GM21515 (cell line): Measurements from ENCODE around the gene NDUFB7.
"Not testable (repeated sequence)": the region's sequence is repeated elsewhere in the genome, so short reads cannot be mapped to it uniquely, and the experiment has no call there.

Experiments
- ATAC-seq: cut with Tn5 transposase; IDR thresholded peaks from one replicate; pipeline ENCODE4 v1.9.1; 2021; ENCODE audit not compliant: unreplicated experiment

Gene NDUFB7

DNA sequence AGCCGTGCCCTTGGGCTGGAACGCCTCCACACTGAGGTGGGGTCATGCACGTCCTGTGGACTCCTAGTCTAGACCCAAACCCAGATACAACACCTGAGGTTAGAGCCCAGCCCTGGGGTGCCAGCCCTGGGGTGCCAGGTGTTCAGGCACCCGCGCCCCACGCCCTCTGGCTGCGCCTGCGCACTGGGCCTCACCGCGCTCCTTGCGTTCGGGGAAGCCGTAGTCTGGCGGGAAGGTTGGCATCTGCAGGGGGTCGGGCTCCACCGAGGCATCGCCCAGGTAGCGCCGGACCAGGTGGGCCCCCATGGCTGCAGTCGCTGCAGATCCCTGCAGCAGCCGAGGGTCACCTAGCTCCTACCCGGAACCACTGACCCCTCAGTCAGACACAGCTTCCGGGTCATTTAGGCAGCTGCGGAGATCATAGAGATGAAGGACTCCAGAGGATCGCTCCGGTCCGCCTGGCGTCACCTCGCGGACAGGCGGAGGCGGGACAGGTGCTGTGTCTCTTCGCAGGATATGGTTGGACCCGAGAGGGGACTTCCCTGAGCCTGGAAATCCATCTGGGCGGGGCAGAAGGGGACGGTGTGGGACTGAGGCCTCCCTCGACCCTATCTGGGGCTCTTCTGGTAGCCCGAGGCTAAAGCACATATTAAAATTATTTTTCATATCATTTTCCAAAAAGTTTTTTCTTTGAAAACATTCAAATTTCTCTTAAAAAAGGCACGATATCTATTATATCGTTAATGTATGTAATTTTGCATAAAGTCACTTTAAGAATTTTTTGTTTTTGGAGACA is at the start of gene NDUFB7:
NDUFB7 (minus strand) TSS at position 372 of the 796 bp plus-strand sequence; CDS start at position 306, 66 bp downstream.
- ATAC-seq = peak; percentile 78

DNA sequence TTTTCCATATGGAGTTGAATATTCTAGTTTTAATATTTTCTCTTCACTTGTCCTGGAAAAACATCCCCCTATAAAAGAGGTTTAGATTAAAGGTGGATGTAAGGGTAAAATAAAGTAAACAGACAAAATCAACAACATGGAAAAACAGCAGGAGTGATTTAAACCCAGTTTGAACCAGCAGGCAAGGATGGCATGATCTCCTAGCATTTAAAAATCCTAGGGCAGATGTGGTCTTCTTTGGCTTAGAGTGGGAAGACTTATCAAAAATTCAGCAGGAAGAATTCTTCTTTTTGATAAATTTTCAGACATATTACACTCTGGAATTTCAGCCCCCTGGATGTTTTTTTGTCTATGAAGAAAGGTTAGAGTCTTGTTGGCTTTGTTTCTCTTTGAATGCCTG is 47.5 kb upstream of the NDUFB7 start:
- no peak for ATAC-seq

GRCh38 chr19:14616407-14616806 is 44.5 kb upstream of the NDUFB7 start:
- no peak for ATAC-seq

- ATAC-seq = no peak
These were observed 43.8 kb upstream of the NDUFB7 start for GRCh38 chr19:14615623-14616022.

DNA sequence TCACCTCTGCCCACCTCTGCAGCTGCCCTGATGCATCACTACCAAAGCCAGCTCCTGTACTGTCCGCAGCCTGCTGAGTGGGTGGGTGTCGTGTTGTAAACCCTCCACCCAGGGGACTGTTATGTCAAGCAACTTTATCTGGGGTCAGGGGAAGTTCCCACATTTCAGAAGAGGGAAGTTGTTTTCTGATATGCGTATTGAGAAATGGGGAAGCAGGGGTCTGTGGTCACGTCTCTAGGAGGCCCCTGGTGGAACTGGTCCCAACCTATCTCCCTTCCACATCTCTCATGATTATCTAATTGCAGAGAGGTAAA is 42.2 kb upstream of the NDUFB7 start:
- ATAC-seq = no peak

DNA sequence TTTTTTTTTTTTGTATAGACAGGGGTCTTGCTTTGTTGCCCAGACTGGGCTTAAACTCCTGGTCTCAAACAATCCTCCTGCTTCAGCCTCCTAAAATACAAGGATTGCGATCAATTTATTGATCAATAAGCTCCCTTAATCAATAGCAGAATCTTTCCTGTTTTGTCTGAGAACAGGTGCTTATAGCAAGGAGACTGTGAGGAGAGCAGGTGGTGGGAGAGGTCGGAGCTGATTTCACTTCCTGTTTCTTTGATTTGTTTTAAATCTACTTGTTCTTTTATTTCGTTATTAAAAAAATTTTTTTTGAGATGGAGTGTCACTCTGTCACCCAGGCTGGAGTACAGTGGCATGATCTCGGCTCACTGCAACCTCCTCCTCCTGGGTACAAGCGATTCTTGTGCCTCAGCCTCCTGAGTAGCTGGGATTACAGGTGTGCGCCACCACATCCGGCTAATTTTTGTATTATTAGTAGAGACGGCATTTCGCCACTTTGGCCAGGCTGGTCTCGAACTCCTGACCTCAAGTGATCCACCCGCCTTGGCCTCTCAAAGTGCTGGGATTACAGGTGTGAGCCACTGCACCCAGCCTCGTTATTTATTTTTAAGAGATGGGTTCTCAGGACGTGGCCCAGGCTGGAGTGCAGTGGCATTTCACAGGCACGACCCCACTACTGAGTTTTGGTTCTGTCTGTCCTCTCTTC is 41.7 kb upstream of the NDUFB7 start:
- not testable (repeated sequence) for ATAC-seq

- no peak for ATAC-seq
These were observed 40.8 kb upstream of the NDUFB7 start for GRCh38 chr19:14612657-14613056.

DNA sequence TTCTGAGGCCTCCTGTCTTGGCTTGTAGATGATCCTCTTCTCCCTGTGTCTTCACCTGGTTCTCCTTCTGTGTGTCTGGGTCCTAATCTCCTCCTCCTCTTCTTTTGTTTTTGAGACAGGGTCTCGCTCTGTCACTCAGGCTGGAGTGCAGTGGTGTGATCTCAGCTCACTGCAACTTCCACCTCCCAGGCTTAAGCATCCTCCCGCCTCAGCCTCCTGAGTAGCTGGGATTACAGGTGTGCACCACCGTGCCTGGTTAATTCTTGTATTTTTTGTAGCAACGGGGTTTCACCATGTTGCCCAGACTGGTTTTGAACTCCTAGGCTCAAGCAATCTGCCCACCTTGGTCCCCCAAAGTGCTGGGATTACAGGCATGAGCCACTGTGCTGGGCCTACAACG is 40.4 kb upstream of the NDUFB7 start:
- not testable (repeated sequence) for ATAC-seq

- ATAC-seq = no peak
These were observed 39.2 kb upstream of the NDUFB7 start for GRCh38 chr19:14611051-14611450.

DNA sequence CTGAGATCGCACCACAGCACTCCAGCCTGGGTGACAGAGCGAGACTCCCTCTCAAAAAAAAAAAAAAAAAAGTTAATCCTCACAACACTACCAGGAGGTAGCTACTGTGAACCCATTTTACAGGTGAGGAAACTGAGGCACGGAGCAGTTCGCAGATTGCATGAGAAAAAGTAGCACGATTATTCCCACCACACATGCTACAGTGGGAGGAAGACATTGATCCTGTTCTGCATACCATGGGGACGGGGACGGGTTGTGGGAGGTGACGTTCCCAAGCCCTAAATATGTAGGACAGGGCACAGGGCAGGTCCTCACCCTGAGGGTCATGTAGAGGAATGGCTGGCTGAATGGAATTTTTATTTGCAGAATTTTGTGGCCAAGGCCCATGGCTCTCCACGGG is 34.8 kb upstream of the NDUFB7 start:
- ATAC-seq = no peak

DNA sequence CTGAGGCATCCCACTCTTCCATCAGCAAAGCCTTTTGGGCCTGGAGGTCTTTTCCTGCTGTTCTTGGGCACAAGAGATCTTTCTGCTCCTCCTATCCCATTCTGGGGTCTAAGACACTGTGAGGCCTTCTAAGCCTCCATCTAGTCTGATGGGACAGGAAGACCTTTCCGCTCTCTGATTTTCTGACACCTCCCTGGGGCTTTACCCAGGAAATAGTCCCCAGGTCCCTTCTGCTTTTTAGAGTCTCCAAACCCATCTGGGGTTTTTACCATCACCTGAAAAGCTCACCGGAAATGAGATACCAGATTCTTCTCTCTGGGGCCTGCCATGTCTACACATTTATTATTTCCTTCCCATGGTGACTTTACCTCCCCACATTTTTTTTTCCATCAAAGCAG is 32.1 kb upstream of the NDUFB7 start:
- ATAC-seq = peak; percentile 61

GRCh38 chr19:14599548-14600147 is 27.8 kb upstream of the NDUFB7 start:
- ATAC-seq = no peak

GRCh38 chr19:14595558-14595957 is 23.7 kb upstream of the NDUFB7 start:
- no peak for ATAC-seq

DNA sequence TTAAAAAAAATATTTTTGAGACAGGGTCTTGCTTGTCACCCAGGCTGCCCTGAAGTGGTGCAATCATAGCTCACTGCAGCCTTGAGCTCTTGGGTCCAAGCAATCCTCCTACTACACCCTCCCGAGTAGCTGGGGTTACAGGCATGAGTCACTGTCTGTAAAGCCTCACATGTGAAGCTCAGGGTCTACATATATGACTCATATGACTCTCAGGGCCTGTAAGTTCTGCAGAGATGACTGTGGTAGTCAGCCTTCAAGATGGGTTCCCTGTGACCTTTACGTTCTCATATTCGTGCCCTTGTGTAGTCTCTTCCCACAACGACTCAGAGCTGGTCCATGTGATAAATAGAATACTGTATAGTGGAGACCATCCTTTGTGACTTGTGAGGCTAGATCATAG is 17.6 kb upstream of the NDUFB7 start:
- not testable (repeated sequence) for ATAC-seq

DNA sequence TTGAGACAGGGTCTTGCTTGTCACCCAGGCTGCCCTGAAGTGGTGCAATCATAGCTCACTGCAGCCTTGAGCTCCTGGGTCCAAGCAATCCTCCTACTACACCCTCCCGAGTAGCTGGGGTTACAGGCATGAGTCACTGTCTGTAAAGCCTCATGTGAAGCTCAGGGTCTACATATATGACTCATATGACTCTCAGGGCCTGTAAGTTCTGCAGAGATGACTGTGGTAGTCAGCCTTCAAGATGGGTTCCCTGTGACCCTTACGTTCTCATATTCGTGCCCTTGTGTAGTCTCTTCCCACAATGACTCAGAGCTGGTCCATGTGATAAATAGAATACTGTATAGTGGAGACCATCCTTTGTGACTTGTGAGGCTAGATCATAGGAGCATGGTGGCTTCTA is 13.3 kb upstream of the NDUFB7 start:
- ATAC-seq = peak; percentile 60

DNA sequence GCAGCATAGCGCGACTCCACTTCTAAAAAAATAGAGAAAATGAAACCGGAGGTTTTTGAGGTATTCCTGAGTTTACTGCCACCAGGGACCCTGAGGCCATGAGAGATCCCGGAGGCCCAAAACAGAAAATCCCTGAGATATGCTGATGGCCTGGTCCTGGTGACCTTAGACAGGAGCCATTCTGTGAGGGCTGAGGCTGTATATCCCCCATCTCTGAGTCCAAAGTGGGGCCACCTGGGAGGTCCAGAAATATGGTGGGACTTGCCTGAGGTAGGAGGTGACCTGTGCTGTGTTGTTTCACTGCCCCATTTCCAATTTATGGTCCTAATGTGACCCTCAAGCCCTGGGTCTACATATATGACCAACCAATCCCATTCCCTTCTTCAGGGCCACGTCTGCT is 12.5 kb upstream of the NDUFB7 start:
- not testable (repeated sequence) for ATAC-seq

DNA sequence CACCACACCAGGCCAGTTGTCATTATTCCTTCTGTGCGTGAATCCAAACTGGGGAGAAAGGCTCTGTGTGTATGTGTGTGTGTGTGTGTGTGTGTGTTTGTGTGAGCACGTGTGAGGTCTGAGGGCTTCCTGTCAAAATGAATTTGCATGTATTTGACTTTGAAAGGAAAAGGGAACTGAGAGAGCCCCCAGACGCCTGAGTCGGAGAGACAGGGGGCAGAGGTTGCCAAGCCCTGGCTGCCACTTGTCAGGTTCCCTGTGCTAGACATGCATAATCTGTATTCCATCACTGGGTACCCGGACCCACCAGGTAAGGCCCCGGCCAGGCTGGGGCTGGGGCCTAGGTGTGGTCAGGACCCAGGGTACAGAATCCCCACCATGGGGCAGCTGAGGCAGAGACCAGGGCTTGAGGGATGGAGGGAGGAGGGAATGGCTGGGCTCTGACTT is 11.1 kb upstream of the NDUFB7 start, which contains the start of gene CLEC17A:
CLEC17A (plus strand) TSS at position 191 of the 447 bp plus-strand sequence; CDS start at position 268, 77 bp downstream.
- ATAC-seq = peak; percentile 38

- ATAC-seq = no peak
These were observed 8.9 kb upstream of the NDUFB7 start for GRCh38 chr19:14580623-14581237.

DNA sequence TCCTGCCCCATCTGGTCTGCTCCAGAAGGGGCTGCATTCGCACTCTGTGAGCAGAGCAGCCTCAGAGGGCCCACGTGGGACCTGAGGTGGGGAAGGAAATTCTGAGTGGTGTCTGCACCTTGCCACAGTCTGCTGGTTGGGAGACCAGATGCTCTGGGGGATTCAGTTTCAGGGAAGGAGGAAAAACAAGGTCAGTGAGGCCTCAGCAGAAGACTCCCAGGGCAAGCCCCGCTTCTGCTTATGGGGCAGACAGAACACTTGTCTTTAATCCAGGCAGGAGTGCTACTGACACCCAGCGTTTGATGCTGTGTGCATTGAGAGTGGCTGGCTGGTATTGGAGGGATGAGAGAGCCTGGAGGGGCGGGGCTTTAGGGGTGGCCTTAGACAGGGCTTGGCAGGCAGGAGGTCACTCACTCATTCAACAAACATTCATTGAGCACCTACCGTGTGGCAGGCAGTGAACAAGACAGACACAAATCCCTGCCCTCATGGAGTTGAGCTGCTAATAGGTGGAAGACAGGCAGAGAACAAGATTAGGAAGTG is 6.1 kb upstream of the NDUFB7 start:
- no peak for ATAC-seq

DNA sequence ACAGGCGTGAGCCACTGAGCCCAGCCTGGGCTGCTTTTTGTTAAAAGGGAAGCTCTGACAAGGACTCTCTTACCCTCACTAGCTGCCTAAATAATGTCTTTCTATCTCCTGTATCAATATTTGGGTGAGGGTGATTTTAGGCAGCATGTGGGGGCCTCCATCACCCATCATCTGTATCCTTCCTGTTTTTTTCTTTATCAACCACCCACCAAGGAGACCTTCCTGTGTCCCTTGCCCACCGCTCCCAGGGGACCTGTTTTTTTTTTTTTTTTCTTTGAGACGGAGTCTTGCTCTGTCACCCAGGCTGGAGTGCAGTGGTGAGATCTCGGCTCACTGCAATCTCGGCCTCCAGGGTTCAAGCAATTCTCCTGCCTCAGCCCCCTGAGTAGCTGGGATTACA is 5.4 kb upstream of the NDUFB7 start:
- ATAC-seq = no peak

DNA sequence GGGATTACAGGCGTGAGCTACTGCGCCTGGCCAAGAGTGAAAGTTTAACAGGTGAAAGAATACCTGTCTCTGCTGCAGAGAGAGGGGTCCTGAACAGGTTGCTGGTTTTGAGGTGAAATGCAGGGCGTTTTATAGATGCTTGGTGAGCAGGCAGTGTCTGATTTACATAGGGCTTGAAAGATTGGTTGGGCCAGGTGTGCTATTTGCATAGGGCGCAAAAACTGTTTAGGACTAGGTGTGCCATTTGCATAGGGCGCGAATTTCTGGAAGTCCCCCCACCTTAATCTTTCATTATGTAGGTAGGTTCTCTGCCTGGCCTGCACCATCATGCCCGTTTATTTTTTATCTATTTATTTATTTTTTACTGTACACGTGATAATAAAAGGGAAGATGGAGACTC is 4.5 kb upstream of the NDUFB7 start:
- ATAC-seq = no peak
